NCI-H146 (cell line): ENCODE results near the gene C20orf173.

Experiments
- DNase-seq: peaks from one replicate; lab custom pipeline; 2025; lab: John Stamatoyannopoulos, UW

The C20orf173 gene

GRCh38 chr20:35506872-35507638, 22.4 kb downstream of the C20orf173 start:
- DNase-seq = no peak

DNA sequence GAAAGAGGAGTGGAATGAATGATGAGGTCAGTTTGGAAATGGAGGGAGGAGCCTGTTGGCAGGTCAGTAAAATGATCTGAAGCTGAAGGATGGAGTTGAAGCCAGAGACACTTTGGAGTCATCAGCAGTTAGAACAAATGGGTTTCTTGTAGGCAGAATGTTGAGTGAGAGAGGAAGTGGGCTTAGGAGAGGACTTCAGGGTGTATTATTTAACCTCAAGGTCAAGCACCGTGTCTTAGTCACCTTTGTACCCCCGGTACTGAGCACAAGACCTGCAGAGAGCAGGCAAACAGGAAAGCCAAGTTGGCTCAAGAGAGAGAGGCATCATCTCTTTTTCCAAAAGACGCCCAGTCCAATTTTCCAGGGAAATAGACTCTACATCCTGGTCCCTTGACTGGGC, 23.3 kb downstream of the C20orf173 start:
- DNase-seq = no peak

DNA sequence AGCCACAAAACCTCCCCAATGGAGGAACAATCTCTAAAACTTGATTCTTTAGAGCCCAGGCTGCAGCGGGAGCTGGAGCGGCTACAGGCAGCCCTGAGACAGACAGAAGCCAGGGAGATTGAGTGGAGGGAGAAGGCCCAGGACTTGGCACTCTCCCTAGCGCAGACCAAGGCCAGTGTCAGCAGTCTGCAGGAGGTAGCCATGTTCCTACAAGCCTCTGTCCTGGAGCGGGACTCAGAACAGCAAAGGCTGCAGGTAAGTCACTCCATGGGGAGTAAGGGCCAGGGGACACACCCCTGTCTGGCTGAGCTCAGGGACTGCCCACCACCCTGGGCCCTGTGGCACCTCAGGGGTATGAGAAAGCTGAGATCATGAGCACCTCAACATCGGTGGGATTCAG, 24.7 kb downstream of the C20orf173 start:
- no peak for DNase-seq

- no peak for DNase-seq
These were observed 25.5 kb downstream of the C20orf173 start for GRCh38 chr20:35503841-35504561.

DNA sequence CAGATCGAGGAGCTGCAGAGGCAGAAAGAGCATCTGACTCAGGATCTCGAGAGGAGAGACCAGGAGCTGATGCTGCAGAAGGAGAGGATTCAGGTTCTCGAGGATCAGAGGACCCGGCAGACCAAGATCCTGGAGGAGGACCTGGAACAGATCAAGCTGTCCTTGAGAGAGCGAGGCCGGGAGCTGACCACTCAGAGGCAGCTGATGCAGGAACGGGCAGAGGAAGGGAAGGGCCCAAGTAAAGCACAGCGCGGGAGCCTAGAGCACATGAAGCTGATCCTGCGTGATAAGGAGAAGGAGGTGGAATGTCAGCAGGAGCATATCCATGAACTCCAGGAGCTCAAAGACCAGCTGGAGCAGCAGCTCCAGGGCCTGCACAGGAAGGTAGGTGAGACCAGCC, 26.2 kb downstream of the C20orf173 start:
- no peak for DNase-seq

GRCh38 chr20:35502352-35502751, 27.1 kb downstream of the C20orf173 start:
- no peak for DNase-seq

DNA sequence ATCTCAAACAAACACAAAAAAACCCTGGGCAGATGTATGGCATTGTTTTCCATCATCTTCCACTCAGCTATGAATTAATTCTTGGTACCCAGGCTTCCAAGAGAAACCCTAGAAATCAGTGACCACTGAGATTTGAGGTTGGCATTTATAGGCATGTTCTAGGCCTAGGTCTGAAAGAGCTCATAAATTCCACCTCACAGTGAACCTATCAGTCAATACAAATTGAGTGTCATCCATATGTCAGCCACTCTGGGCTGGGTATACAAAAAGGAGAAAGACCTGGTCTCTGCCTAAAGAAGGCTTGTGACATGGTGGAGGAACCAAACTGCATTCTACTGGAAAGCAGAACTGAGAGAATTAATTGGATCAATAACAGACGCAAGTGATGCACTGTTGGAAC, 30.2 kb downstream of the C20orf173 start:
- DNase-seq = no peak

- DNase-seq = no peak
These were observed 31.7 kb downstream of the C20orf173 start for GRCh38 chr20:35497780-35498189.

DNA sequence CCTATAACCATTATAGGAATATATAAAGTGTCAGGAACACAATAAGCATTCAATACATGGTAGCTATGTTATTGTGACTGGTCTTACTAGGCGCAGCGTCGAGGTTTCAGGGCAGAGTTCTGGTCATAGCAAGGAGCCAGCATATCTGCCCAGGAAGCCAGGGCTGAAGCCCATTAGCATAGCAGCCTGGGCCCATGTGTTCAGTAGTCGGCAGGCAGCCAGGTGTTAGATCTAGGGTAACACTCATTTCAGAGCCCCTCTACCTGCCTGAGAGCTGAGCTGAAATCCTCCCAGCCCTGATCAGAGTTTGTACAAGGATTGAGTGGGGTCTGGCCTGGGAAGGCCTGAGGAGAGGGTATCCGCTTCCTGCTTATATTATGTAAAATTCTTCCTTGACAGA, 32.1 kb downstream of the C20orf173 start:
- DNase-seq = no peak

DNA sequence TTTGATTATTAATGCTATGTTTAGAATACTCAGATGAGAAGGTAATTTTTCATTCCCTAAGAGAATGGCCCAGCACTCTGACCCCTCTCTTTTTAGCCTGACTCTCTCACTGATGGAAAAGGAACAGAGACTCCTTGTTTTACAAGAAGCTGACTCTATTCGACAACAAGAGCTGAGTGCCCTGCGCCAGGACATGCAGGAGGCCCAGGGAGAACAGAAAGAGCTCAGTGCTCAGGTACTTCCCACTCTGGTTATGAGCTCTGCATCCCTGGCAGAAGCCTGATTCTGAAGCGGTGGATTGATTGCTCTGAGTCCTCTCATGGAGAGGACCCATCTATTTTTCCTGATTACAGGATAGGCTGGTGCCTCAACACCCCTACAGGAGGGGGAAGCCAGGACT, 33.0 kb downstream of the C20orf173 start:
- no peak for DNase-seq

GRCh38 chr20:35492352-35492751, 37.1 kb downstream of the C20orf173 start:
- DNase-seq = no peak

- DNase-seq = no peak
These were observed 37.6 kb downstream of the C20orf173 start for GRCh38 chr20:35491823-35492222.

DNA sequence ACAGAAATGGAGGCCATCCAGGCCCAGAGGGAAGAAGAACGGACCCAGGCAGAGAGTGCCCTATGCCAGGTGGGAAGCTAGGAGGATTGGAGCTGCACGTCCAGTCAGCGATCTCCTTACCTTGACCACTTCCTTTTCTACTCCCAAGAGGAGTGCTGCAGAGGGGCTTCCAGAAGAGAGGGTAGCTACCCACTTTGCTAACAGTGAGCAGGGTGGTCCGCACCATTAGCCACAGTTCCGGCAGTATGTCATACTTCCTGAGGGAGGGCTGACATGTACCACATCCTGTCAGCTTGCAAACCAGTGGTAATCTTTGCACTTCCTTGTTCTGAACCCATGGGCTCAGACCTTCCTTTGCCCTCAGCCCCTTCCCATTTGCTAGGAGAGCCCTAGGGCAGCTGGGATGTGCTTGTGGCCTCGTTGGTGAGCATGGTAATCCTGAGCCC, 38.7 kb downstream of the C20orf173 start:
- no peak for DNase-seq

GRCh38 chr20:35489717-35490116, 39.7 kb downstream of the C20orf173 start:
- no peak for DNase-seq

DNA sequence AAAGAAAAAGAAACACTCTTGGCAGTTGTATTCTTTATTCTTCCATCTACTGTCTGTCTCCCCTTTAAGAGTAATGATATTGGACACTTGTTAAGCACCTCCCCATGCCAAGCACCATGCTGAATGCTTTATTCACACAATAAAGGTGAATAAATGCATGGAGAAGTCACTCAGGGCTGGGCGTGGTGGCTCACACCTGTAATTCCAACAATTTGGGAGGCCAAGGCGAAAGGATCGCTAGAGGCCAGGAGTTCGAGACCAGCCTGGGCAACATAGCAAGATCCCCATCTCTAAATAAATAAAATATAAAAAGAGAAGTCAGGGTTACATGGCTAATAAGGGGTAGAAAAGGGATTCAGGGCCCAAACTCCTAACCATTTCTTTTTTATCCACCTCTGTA, 42.0 kb downstream of the C20orf173 start:
- DNase-seq = no peak

DNA sequence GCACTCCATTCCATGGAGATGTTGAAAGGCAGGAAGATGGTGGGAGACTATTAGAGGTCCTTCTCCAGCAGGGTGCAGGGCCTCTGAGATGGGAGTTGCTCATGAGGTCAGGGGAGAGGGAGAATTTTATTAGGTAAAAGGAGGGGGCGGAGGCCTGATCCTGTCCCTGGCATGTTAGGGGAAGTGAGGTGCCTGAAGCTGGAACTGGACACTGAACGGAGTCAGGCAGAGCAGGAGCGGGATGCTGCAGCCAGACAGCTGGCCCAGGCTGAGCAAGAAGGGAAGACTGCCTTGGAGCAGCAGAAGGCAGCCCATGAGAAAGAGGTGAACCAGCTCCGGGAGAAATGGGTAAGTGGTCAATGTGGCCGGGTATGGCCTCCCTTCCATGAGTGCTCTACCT, 49.7 kb downstream of the C20orf173 start:
- no peak for DNase-seq

DNA sequence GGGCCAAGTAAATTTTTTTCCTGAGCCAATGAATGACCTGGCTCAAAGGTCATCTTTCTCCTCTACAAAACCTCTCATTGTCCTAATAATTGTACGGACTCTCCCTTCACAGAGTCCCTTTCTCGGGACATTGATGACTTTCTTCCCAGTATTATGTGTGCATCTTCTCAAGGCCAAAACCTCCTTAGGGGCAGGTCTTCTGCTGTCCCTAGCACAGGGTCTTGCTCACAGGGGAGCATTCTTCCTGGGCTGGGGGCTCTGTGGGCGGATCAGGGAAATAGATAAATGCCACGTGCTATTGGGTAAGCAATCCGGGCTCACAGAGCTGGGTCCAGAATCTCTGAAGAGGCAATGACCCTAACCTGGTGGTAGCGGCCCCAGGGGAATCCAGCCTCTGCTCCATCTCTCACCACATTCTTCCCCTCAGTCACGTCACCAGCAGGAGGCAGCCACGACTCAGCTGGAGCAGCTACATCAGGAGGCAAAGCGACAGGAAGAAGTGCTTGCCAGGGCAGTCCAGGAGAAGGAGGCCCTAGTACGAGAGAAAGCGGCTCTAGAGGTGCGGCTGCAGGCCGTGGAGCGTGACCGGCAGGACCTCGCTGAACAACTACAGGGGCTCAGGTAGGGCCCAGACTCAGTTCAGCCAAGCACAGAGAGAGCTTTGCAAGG, 50.5 kb downstream of the C20orf173 start:
- DNase-seq = no peak
